ENCODE data around the gene PAX8.
A peak's percentile ranks its signal among the peaks of the same experiment; 100 is the strongest.

PAX8 gene

DNA sequence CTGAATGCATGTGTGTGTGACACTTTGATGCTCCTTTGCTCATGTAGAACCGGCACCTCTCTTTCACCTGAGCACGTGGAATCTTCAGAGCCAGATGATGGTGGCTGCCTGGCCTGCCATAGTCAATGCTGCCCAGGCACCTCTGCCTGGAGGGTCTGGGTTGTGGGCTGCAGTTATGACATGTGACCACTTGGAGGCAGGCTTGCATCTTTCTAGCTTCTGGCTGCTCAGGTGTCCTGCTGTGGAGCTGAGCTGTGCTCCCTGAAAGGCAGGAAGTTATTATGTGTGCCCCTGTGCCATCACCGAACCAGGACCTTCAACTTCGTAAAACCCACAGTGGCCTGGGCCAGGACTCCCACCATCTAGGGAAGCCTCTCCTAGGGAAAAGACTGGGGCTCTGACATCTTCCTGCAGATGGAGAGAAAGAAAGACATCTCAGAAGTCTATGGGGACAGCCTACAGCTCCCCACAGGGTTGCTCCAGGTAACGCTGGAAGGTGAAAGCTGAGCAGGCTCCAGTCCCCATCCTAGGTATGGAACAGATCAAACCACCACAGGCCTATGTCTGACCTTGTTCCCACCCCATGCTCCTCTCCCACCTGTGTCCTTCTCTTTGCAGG, 74.7 kb downstream of the PAX8 start:
- peak; percentile 84 for DNase-seq (ENCODE audit: low spot score)

DNA sequence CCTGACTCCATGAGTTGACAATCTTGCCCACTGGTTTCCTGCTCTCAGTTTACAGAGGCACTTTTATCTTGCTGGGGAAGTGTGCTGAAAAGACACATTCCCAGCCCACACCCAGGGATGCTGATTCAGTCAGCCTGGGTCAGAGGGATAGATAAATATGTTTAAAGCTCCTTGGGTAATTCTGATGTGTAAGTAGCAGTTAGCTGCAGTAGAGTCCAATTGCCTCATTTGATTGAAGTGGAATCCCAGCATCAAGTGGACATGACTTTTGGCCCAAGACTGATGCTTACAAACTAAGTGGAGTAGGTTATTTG, 75.5 kb downstream of the PAX8 start:
- no peak for DNase-seq (ENCODE audit: low spot score)

DNA sequence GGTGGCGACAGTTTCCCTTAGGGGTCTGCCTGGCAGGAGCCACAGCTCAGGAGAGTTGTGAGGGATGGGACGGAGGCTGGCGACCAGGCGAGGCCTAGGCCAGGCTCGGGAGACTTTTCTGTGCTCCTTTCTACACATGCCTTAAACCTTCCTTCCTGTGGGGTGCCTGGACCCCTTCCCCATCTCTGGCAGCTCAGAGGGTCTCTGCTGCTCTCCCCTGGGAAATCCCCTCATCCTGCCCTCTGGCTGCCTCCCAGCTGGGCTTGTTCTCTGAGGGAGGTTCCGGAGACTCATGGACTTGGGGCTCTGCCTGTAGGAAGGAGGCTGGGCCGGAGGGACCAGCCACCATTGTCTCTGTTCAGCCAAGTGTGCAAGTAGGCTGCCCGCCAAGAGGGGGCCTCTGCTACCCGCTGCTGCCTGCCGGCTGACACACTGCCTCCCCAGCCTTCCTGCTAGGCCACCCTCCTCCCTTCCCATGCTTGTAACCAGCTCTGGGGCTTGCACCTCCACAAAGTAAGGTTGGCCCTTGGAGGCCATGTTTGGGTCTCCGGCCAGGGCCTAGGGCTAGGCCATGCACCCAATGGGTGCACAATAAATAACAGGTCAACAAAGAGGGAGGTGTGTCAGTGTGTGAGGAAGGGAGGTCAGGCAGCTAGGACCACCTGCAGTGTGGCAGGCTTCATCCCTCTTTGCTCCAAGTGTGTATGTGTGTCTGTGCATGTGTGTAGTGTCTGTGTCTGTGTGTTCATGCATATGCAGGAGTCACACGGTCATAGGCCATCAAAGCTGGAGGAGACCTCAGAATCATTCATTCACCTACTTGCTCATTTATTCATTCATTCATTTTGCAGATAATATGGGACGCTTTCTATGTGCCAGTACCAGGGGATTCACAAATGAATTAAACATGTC, 76.2 kb downstream of the PAX8 start:
- DNase-seq (ENCODE audit: low spot score): no peak

DNA sequence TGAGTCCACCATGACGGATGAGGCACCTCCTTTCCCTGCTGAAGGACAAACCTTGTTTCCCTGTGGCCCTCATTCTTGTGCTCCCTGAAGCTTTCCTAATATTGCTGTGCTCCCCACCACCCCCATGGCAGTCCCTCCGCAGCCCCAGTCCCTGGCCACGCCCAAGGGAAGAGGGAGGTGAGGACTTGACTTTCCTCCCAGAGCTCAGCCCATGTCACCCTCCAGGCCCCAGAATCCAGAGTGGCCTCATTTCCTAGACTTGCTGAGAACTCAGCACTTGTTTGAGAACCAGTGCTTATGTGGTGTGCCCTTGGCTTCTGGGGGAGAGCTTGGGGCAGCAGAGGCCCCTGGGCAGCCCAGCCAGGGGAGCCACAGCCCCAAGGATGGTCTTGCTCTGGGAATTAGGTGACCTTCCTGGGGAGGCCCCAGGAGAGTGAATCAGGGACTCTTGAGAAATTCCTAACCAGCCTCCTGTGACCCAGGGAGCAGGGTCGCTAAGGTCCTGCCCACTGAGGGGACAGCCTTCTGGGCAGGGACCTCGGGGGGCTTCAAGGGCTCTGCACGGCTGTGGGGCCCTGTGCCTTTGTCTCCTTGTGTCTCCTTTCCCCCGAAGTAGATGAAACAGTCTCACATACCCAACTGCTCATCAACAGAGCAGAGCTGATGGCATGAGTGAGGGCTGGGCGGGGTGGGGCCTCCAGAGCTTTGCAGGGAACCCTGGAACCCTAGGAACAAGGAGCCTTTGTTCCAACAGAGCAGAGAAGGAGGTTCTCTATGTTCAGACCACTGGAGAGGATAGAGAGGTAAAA, 77.0 kb downstream of the PAX8 start:
- DNase-seq (ENCODE audit: low spot score): no peak

- DNase-seq (ENCODE audit: low spot score): no peak
These were observed 77.8 kb downstream of the PAX8 start for GRCh38 chr2:113200736-113201490.

DNA sequence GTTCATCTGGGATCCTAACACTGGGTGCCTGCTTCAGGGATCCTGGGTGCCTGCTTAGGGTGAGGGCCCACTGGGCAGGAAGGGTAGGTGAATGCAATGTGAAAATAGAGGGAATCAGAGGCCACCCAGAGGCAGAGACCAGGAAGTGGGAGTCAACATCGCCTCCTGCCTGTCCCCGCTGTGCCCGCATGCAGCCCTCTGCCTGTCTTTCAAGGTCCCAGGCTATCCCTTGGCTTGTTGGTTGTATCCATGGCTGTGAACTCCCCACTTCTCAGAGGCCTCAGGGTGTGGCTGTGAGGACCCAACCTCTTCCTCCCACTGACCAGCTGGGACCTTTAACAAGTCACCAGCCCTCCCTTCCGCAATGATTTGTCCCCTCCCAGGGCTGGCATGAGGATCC, 78.5 kb downstream of the PAX8 start:
- no peak for DNase-seq (ENCODE audit: low spot score)

DNA sequence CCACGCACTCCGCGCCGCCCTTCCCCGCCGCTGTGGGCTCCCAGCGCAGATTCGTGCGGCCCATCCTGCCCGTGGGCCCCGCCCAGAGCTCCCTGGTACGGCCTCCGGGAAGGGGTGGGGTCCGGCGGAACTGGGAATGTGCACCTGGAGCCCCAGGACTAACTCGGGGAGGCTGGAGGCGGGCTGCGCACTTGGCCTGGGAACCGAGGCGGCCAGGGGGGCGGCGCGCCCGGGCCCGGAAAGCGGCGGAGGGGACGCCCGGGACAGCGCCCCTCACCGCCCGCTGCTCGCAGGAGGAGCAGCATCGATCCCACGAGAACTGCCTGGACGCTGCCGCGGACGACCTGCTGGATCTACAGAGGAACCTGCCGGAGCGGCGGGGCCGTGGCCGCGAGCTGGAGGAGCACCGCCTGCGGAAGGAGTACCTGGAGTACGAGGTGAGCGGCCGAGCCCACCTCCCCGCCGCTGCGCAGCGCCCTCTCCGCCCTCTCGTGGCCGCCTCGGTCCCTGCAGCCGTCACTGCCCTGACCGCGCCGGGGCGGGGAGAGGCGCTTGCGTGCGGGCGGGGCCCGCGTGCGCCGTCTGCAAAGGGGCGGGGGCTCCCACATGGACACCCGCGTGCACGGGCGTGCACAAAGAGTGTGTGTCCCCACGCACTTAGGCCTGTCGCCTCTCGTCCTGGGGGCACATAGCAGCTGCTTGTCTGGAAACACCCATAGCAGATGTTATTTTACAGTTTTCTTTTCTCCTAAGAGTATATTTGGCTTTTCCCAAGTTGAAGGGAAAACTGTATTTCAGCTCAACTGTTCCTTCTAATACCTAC, 79.7 kb downstream of the PAX8 start:
- DNase-seq (ENCODE audit: low spot score): peak; percentile 84

GRCh38 chr2:113198048-113198789, 80.5 kb downstream of the PAX8 start:
- no peak for DNase-seq (ENCODE audit: low spot score)

DNA sequence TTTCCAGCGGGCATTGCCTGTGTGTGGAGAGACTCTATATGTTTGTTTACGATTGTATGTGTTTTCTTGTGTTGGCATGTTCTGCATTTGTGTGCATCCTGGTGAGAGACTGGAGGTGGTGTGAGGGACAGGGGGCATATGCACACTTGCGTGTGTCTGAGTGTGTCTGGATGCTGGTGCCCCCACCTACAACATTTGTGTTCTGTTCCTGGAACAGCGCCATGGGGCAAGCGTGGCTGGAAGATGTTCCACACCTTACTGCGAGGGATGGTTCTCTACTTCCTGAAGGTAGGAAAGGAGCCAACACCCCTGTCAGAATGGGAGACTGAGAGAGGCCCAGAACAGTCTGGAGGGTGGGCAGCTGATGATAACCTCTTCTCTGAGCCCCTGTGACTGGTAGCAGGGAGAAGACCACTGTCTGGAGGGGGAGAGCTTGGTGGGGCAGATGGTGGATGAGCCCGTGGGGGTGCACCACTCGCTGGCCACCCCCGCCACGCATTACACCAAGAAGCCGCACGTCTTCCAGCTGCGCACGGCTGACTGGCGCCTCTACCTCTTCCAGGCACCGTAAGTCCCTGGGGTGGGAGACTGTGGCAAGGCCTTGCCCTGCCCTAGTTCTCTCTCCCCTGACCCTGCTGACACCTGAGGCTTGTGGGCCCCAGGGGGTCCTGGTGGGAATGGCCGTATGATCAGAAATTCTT, 81.2 kb downstream of the PAX8 start:
- DNase-seq (ENCODE audit: low spot score): no peak

DNA sequence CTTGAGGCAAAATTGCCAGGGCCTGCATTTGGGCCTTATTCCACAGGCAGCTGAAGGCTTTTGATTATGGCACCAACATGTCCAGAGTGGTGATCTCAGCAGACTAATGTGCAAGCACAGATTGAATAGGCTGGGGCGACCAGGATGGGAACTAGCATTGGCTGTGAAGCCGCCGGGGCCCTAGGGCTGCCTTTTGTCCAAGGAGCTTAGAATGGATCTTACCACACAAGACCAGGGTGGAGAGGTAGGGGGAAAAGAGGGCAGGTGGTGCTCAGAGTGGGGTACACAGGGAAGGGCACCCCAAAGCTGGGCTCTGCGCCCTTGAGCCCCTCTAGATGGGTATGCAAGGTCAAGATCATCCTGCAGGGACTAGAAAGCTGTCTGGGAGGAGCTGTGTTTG, 81.9 kb downstream of the PAX8 start:
- DNase-seq (ENCODE audit: low spot score): no peak

- DNase-seq (ENCODE audit: low spot score): no peak
These were observed 82.7 kb downstream of the PAX8 start for GRCh38 chr2:113195923-113196501.

GRCh38 chr2:113192459-113193100, 86.1 kb downstream of the PAX8 start:
- DNase-seq (ENCODE audit: low spot score): no peak

- no peak for DNase-seq (ENCODE audit: low spot score)
These were observed 87.8 kb downstream of the PAX8 start for GRCh38 chr2:113190871-113191270.

DNA sequence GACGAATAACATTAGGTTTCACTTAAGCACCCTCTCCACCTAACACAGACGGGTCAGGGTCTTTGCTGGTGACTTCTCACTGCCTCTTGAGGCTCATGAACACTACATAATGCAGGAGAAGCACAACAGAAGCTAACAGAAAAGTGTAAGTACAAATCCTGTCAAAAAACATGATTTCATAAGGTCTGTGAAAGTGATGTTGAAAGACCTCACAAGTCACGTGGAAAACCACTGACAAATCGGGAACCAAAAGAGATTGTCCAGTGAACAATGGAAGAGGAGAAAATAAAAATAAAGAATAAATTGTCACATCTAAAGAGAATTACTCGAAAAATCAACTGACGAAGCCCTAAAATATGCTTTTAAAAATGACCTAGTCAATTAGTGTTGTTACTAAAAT, 91.0 kb downstream of the PAX8 start:
- DNase-seq (ENCODE audit: low spot score): no peak

DNA sequence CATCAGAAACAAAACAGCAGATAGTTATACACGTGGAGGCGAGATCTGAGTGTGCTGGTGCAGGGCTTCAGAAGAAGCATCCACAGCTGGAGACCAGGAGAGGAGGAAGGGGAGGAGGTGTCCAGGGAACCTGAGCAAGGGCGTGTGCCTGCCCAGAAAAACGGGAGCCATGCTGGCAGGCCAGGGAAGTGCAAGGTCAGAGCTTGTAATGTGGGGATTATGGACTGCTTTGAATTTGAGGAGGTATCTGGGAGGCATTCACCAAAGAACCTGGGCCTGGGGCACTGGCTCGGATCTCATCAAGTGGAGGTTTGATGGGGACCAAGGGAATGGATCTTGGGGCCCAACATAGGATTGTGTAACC, 92.3 kb downstream of the PAX8 start:
- no peak for DNase-seq (ENCODE audit: low spot score)

DNA sequence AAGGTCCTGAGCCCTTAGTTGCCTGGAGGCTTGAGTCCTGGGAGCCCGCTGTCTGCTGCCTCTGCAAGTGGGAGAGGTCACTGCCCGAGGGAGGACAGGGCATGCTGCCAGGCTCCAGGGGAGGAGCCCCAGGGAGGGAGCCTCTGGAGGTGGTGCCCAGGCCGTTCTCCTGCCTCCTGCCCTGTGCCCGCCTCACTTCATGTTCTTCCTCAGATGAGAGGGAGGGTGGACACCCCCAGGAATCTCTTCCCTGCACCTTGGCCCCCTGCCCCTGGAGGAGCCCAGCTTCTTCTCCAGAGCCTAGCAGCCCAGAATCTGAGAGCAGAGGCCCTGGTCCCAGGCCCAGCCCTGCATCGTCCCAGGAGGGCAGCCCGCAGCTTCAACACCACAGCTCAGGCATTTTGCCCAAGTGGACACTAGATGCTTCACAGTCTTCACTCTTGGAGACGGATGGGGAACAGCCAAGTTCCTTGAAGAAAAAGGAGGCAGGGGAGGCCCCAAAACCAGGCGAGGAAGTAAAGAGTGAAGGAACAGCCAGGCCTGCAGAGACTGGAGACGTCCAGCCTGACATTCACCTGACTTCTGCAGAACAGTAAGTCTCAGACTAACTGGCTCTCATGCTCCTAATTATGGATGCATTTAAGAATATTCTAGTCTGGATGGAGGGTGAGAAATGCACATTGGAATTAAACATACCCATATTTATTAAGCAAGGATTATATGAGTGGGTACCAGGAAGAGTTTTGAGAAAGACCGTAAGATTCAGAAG, 92.9 kb downstream of the PAX8 start:
- no peak for DNase-seq (ENCODE audit: low spot score)

DNA sequence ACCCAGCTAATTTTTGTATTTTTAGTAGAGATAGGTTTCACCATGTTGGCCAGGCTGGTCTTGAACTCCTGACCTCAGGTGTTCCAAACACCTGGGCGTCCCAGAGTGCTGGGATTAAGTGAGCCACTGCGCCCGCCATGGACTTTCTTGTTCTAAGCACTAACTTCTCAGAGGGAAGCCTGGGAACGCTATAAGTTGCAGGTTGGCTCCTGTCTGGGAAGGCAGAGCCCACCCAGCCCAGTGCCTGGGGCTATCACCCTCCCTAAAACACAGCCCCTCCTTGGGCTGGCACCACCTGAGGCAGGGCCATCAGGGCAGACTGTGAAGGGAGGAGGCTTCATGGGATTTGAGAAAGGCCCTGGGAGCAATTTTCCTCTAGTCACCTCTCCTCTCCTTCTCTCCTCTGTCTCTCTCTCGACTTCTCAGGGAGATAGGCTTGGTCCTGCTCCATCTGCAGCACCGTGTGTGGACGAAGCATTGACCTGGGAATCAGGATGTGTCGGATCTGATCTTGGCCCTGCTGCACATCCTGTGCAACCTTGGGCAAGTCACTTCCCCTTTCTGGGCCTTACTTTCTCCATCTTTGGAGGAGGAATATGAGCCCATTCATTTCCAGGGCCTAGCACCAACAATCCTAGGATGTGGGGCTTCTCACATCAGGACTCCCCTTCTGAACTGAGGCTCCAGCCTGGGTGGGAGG, 94.0 kb downstream of the PAX8 start:
- DNase-seq (ENCODE audit: low spot score): no peak

DNA sequence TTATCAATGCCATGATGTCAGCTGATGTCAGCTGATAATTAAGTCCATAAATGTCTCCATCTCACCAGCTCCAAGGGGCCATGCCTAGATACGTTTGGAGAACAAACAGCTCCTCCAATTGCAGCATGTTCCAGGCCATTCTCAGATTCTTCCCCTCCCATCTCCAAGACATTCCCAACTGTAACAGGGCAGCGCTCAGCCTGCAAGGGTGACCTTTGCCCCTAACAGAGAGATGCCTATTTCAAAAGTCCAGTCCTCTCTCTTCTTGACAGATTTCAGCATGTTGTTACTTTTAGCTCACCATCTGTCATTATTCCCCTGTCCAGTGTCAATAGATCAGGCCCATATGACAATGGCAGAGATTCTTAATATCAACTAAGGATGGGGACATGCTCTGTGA, 95.0 kb downstream of the PAX8 start:
- DNase-seq (ENCODE audit: low spot score): no peak
